ENCODE measurements around the gene SMPD2. TPM values are rescaled to one million over a fixed set of nuclear protein-coding genes. Genes with fewer than 3 reads are reported as not detected.

SMPD2 gene
- total RNA-seq, 4 donors from 2014 or later: 21.8 to 34.5 (median 28.1) TPM

GRCh38 chr6:109488001-109488400 is 47.5 kb downstream of the SMPD2 start:
- H3K27ac ChIP-seq: no peak overlapping the region
- no peak for DNase-seq (ENCODE audit: low spot score in 2 of 2)
- peaks cover 5% of the 10 kb centered on the region for H3K4me1 ChIP-seq
- no peaks in the 10 kb centered on the region for H3K9me3 ChIP-seq
- TF ChIP-seq CTCF (IDR thresholded peaks at IDR 0.05) (no peak), EP300 (IDR thresholded peaks at IDR 0.05) (no peak), POLR2AphosphoS5 (IDR thresholded peaks at IDR 0.05) (no peak), POLR2A (IDR thresholded peaks at IDR 0.05) (no peak)
- H3K4me3 ChIP-seq: no peak overlapping the region
- H3K27me3 ChIP-seq: no peaks in the 10 kb centered on the region
- H3K36me3 ChIP-seq: no peaks in the 10 kb centered on the region

- Histone ChIP-seq H3K4me3 (no peak overlapping the region), H3K9me3 (no peaks in the 10 kb centered on the region), H3K27me3 (no peaks in the 10 kb centered on the region), H3K27ac (no peak overlapping the region), H3K4me1 (no peaks in the 10 kb centered on the region), H3K36me3 (no peaks in the 10 kb centered on the region)
- TF ChIP-seq POLR2AphosphoS5 (IDR thresholded peaks at IDR 0.05): no peak
- no peak for TF ChIP-seq EP300 (IDR thresholded peaks at IDR 0.05)
- no peak for TF ChIP-seq POLR2A (IDR thresholded peaks at IDR 0.05)
- no peak for TF ChIP-seq CTCF (IDR thresholded peaks at IDR 0.05)
- WGBS: 73% methylated on average over 2 of the region's 2 CpGs
- DNase-seq (ENCODE audit: low spot score in 2 of 2): no peak
Observed at GRCh38 chr6:109490713-109491112, 50.2 kb downstream of the SMPD2 start.

GRCh38 chr6:109491207-109491938 is 50.8 kb downstream of the SMPD2 start:
- H3K36me3 ChIP-seq: no peaks in the 10 kb centered on the region
- H3K27ac ChIP-seq: no peak overlapping the region
- H3K4me3 ChIP-seq: no peak overlapping the region
- DNase-seq (ENCODE audit: low spot score in 2 of 2): no peak
- WGBS: 71% methylated on average over 5 of the region's 5 CpGs
- no peak for TF ChIP-seq POLR2A (IDR thresholded peaks at IDR 0.05)
- TF ChIP-seq EP300 (IDR thresholded peaks at IDR 0.05): no peak
- TF ChIP-seq CTCF (IDR thresholded peaks at IDR 0.05): no peak
- TF ChIP-seq POLR2AphosphoS5 (IDR thresholded peaks at IDR 0.05): no peak
- H3K27me3 ChIP-seq: no peaks in the 10 kb centered on the region
- H3K4me1 ChIP-seq: peaks cover 5% of the 10 kb centered on the region
- no peaks in the 10 kb centered on the region for H3K9me3 ChIP-seq

Other genes with a start within 250 kb of the SMPD2 start
- 100 to 1,000 TPM; 122 to 174 (median 139) TPM for gene CD164, start 58.3 kb upstream of the SMPD2 start, total RNA-seq
- gene PPIL6, start 96 bp upstream of the SMPD2 start, total RNA-seq: 1 to 10 TPM; 1.7 to 7.9 (median 3.2) TPM
- 10 to 100 TPM; 22.0 to 45.9 (median 28.8) TPM for gene MICAL1, start 15.0 kb downstream of the SMPD2 start, total RNA-seq
- 10 to 100 TPM in 3 of 4 donors, 1 to 10 TPM in 1; 8.1 to 11.6 (median 11.2) TPM for gene ZBTB24, start 42.5 kb downstream of the SMPD2 start, total RNA-seq